HG03439 (cell line): ENCODE data around the gene EMC9.

Experiments used
- ATAC-seq: cut with Tn5 transposase; IDR thresholded peaks from one replicate; pipeline ENCODE4 v1.9.1; 2021; ENCODE audit warnings: mild to moderate bottlenecking, moderate library complexity; ENCODE audit not compliant: unreplicated experiment

The EMC9 gene

DNA sequence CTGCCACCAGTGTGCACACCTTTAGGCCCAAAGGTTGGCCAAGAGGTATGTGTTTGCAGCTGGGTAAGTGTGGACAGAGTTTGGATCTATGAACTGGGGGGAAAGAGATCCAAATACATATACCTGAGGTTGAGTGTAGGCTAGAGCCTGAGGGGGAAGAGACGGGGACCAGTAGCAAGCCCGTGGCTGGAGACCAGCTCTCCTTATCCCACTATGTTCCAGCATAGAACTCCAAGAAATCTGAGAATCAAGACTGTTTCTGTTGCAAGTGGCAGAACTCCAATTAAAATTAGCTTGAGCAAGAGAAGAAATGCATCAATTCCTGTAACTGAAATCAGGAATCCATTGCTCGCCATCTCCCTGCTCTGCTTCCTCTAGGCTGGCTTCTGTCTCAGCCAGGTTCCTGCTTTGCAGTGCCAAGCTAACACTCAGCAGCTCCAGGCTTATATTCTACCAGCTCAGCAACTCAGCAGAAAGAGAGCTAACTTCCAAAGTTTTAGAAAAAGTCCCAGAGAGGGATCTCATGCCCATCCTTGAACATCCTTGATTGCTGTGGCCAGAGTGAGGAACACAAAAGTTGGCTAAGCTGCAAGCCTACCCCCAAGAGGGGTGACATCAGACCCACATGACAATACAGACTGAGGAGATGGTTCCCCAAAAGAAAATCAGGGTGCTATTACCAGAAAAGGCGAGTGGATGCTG lies 48.7 kb downstream of the EMC9 start:
- no peak for ATAC-seq

GRCh38 chr14:24092110-24092504 lies 49.3 kb downstream of the EMC9 start:
- no peak for ATAC-seq

DNA sequence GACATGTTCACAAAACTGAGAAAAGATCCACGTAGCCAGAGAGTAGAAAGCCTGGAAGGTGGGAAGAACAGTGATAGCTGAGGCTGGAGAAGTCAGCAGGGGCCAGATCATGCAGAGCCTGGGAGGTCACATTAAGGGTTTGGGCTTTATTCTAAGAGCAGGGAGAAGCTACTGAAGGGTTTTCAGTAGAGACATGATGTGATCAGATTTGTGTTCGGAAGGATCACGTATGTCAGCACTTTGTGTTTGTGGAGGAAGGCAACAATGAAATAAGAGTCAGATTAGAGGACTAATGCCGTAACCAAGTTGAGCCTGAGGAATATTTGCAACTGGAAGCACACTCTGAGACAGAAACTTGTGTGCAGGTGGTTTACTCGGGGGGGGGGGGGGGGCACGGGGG lies 51.5 kb downstream of the EMC9 start:
- ATAC-seq, result no peak
